A549 (cell line): ENCODE data around the gene PHF23. TPM values are rescaled to one million over a fixed set of nuclear protein-coding genes. Genes with fewer than 3 reads are reported as not detected.

Experiments used
- ATAC-seq, 2 experiments: fragments of 200-7000 bp in 1 of 2; fragments of >200 bp in 1 of 2; cut with Nextera tagmentation in 1 of 2; cut with Tn5 transposase in 1 of 2; 3 replicates each; pipeline versions ENCODE4 v1.8.0 to v1.9.1; 2018 to 2020; ENCODE audit warnings: mild to moderate bottlenecking in 1 of 2, moderate library complexity in 1 of 2
- CTCF ChIA-PET: fragments of 300-600 bp; sonication (Branson Sonifier 250); formaldehyde crosslinking; extraction: SDS; loops from one replicate; lab custom pipeline; 2021; ENCODE audit warnings: antibody characterized with exemption, inconsistent platforms; lab: Yijun Ruan, JAX
- POLR2A ChIA-PET: fragments of 350-600 bp; formaldehyde crosslinking; extraction: SDS; loops from one replicate; lab custom pipeline; 2021; ENCODE audit warnings: antibody characterized with exemption, inconsistent platforms; lab: Yijun Ruan, JAX
- DNase-seq, 2 experiments: peaks; one replicate each; pipeline versions ENCODE4 v3.0.0 to v3.0.0-alpha.2; 2011 to 2016; ENCODE audit warnings: low read depth in 1 of 2, low spot score in 1 of 2
- FAIRE-seq: peaks from 2 replicates; lab custom pipeline; 2011; peaks lifted over from hg19 to GRCh38; lab: Jason Lieb, UNC
- H3K27ac ChIP-seq, 2 experiments: fragments of >200 bp; sonication (Bioruptor Twin); formaldehyde crosslinking; 3 replicates each; pipeline ENCODE4 v1.5.1; 2016 to 2017
- H3K4me1 ChIP-seq: fragments of >200 bp; sonication (Bioruptor Twin); formaldehyde crosslinking; 3 replicates; pipeline ENCODE4 v1.6.1; 2016
- H3K4me2 ChIP-seq: fragments of >200 bp; sonication (Bioruptor Twin); formaldehyde crosslinking; 3 replicates; pipeline ENCODE4 v1.6.1; 2016
- H3K4me3 ChIP-seq: fragments of >200 bp; sonication (Bioruptor Twin); formaldehyde crosslinking; 3 replicates; pipeline ENCODE4 v1.5.1; 2016
- H3K9me3 ChIP-seq: fragments of >200 bp; sonication (Bioruptor Twin); formaldehyde crosslinking; 3 replicates; pipeline ENCODE4 v1.6.1; 2016
- BHLHE40 ChIP-seq: IDR thresholded peaks from 2 replicates; pipeline ENCODE4 v1.6.1; 2012; ENCODE audit warnings: low read depth, low read length, inconsistent platforms
- CBX2 ChIP-seq: fragments of 200-600 bp; sonication (generic); IDR thresholded peaks from 2 replicates; pipeline ENCODE4 v1.6.1; 2016; ENCODE audit warnings: low read depth, mild to moderate bottlenecking, borderline replicate concordance
- CHD2 ChIP-seq: fragments of 150-350 bp; IDR thresholded peaks from 2 replicates; pipeline ENCODE4 v1.6.1; 2014; ENCODE audit warnings: low read length; ENCODE audit not compliant: partially characterized antibody
- CHD4 ChIP-seq: fragments of 200-600 bp; sonication (generic); IDR thresholded peaks from 2 replicates; pipeline ENCODE4 v1.6.1; 2016; ENCODE audit warnings: antibody characterized with exemption, mild to moderate bottlenecking, borderline replicate concordance
- EHMT2 ChIP-seq: fragments of 200-600 bp; sonication (generic); IDR thresholded peaks from 2 replicates; pipeline ENCODE4 v1.6.1; 2016; ENCODE audit warnings: antibody characterized with exemption, low read depth, mild to moderate bottlenecking, moderate library complexity
- FOSL2 ChIP-seq, 2 experiments: fragments of 450-650 bp in 1 of 2; fragments of >200 bp in 1 of 2; sonication (Bioruptor Twin) in 1 of 2; formaldehyde crosslinking; IDR thresholded peaks; 2 replicates each; pipeline versions ENCODE4 v1.5.0 to v1.6.1; 2016 to 2020; ENCODE audit warnings: mild to moderate bottlenecking in 1 of 2, moderate library complexity in 1 of 2
- FOXS1 ChIP-seq: fragments of 250-450 bp; sonication (Bioruptor Pico); IDR thresholded peaks from 2 replicates; pipeline ENCODE4 v1.5.0; 2020; ENCODE audit warnings: mild to moderate bottlenecking, moderate library complexity
- GATA3 ChIP-seq: IDR thresholded peaks from 2 replicates; pipeline ENCODE4 v1.6.1; 2012; ENCODE audit warnings: borderline replicate concordance
- HOXA7 ChIP-seq: fragments of 250-450 bp; sonication (Bioruptor Pico); IDR thresholded peaks from 2 replicates; pipeline ENCODE4 v1.5.0; 2020; ENCODE audit warnings: mild to moderate bottlenecking, moderate library complexity
- HOXB13 ChIP-seq: fragments of 250-450 bp; sonication (Bioruptor Pico); IDR thresholded peaks from 2 replicates; pipeline ENCODE4 v1.5.0; 2020; ENCODE audit warnings: low read depth, mild to moderate bottlenecking, moderate library complexity
- KDM1A ChIP-seq: fragments of 200-600 bp; sonication (generic); IDR thresholded peaks from 2 replicates; pipeline ENCODE4 v1.6.1; 2016; ENCODE audit warnings: low read depth, mild to moderate bottlenecking
- KDM5A ChIP-seq: fragments of 200-600 bp; sonication (generic); IDR thresholded peaks from 2 replicates; pipeline ENCODE4 v1.6.1; 2016; ENCODE audit warnings: antibody characterized with exemption, mild to moderate bottlenecking
- MAFK ChIP-seq: fragments of 450-650 bp; IDR thresholded peaks from 2 replicates; pipeline ENCODE4 v1.6.1; 2014; ENCODE audit not compliant: partially characterized antibody
- MYC ChIP-seq: IDR thresholded peaks from 2 replicates; pipeline ENCODE4 v1.6.1; 2012; ENCODE audit warnings: mild to moderate bottlenecking, inconsistent platforms, low read length, improper control_type of control experiment, borderline replicate concordance
- RAD21 ChIP-seq, 2 experiments: fragments of >200 bp in 1 of 2; sonication (Bioruptor Twin) in 1 of 2; formaldehyde crosslinking in 1 of 2; IDR thresholded peaks in 1 of 2; conservative IDR thresholded peaks in 1 of 2; 2 replicates in 1 of 2; 3 replicates in 1 of 2; pipeline ENCODE4 v1.6.1; 2012 to 2018; ENCODE audit warnings: inconsistent platforms in 1 of 2
- RARB ChIP-seq: fragments of 250-450 bp; sonication (Bioruptor Pico); IDR thresholded peaks from 2 replicates; pipeline ENCODE4 v1.8.0; 2021; ENCODE audit warnings: mild to moderate bottlenecking, moderate library complexity
- TFCP2L1 ChIP-seq: fragments of 250-450 bp; sonication (Bioruptor Pico); IDR thresholded peaks from 2 replicates; pipeline ENCODE4 v1.5.0; 2021; ENCODE audit warnings: mild to moderate bottlenecking
- WGBS: methylation state at CpG from one replicate; pipeline ENCODE4 v1.1.6; 2017; ENCODE audit errors: missing lambda C conversion rate; 5-methylcytosine and 5-hydroxymethylcytosine counted together
- polyA plus RNA-seq, 4 experiments: library from polyadenylated mRNA; depleted of rRNA in 3 of 4; stranded (reverse); fragments of >200 nt; fragmentation: RNase III in 1 of 4; extraction: RNeasy Plus Mini Kit Qiagen cat#74134 plus additional on column Dnase treatment in 1 of 4; gene quantifications; 2 replicates in 3 of 4; 3 replicates in 1 of 4; pipeline ENCODE4 v1.2.3, GENCODE V29; 2011 to 2017
- small RNA-seq, 6 experiments: library from RNA; depleted of rRNA; stranded (forward); fragments of <200 nt; gene quantifications; one replicate each; pipeline ENCODE3, GENCODE V24; 2012
- TF ChIP-seq, protein P1 (sequence below): fragments of 250-450 bp; sonication (Bioruptor Pico); IDR thresholded peaks from 2 replicates; pipeline ENCODE4 v1.5.0; 2021; ENCODE audit warnings: mild to moderate bottlenecking, moderate library complexity, borderline replicate concordance
- TF ChIP-seq, protein P2 (sequence below): fragments of >200 bp; sonication (Bioruptor Twin); formaldehyde crosslinking; IDR thresholded peaks from 3 replicates; pipeline ENCODE4 v1.5.1; 2016
- TF ChIP-seq, protein P3 (sequence below): fragments of 450-650 bp; IDR thresholded peaks from 2 replicates; pipeline ENCODE4 v1.6.1; 2014; ENCODE audit warnings: antibody characterized with exemption

PHF23 gene
- polyA plus RNA-seq, 2 of the 4 experiments (the other 2 are of a cell fraction): 52.1 to 80.2 TPM

DNA sequence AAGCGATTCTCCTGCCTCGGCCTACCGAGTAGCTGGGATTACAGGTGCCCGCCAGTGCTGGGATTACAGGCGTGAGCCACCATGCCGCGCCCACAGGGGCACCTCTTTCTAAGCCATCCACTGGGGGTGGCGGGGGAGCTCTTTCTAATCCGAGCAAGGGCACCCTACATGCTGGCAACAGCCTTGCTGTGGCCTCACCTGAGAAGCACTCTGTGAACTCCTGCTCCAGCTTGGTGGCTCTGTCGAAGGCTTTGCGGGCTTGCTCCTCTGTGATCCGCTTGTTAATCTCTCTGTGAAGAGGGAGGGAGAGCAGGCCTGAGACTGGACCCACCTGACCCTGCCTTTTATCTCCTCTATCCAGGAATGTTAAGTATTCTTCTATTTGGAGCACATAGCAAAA is 48.2 kb downstream of the PHF23 start (continued):
- TF ChIP-seq, protein P1, sequence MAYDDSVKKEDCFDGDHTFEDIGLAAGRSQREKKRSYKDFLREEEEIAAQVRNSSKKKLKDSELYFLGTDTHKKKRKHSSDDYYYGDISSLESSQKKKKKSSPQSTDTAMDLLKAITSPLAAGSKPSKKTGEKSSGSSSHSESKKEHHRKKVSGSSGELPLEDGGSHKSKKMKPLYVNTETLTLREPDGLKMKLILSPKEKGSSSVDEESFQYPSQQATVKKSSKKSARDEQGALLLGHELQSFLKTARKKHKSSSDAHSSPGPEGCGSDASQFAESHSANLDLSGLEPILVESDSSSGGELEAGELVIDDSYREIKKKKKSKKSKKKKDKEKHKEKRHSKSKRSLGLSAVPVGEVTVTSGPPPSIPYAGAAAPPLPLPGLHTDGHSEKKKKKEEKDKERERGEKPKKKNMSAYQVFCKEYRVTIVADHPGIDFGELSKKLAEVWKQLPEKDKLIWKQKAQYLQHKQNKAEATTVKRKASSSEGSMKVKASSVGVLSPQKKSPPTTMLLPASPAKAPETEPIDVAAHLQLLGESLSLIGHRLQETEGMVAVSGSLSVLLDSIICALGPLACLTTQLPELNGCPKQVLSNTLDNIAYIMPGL (CRISPR knock-in tag): no peak
- TF ChIP-seq KDM5A (no peak), GATA3 (no peak), EHMT2 (no peak), FOXS1 (CRISPR knock-in tag) (no peak)

DNA sequence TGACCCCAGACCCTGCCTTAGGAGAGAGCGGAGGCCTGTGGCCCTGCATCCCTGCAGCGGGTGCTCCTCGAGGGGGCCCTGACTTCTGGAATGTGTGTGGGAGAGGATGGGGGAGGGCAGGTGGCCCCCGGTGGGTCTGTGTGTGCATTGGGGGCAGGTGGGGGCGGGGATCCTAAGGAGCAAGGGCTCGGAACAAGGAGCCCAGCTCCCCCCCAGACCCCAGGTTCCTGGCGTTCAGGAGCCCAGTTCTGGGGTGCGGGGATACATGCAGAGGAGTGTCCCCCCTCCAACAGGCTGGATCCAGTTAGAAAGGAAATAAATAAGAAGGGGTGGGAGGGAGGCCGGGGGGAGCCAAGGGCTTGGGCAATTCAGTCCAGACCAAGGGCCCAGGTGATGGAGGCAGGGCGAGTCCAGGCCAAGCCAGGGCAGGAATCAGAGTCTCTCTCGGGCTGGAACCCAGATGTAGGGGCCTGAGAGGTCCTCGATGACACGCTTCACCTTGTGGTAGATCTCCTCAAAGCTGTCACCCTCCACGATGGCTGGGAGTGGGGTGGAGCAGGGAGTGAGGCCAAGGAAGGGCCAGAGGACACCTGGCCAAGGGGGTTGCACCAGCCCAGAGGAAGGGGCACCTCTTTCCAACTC is 48.9 kb downstream of the PHF23 start:
- no peak overlapping the region for H3K27ac ChIP-seq
- DNase-seq (no peak), ATAC-seq (no peak), FAIRE-seq (no peak)
- H3K9me3 ChIP-seq: no peaks in the 10 kb centered on the region
- WGBS: 88% methylated on average over 12 of the region's 14 CpGs
- H3K4me1 ChIP-seq: no peaks in the 10 kb centered on the region
- no peak overlapping the region for H3K4me3 ChIP-seq
- H3K4me2 ChIP-seq: no peak overlapping the region
- CTCF ChIA-PET: interaction anchor here (0.6 to 1.5 kb wide), 5 partner anchors 11 to 145 kb away, joined by 3 to 17 read pairs (median 4); partner anchors contain the start of gene SLC16A11
- POLR2A ChIA-PET: no interaction called here
- no peak for TF ChIP-seq KDM1A
- TF ChIP-seq RAD21 (conservative IDR thresholded peaks at IDR 0.05 in 1 of 2, IDR thresholded peaks at IDR 0.05 in 1 of 2): no peak
- no peak for TF ChIP-seq RARB (CRISPR knock-in tag)
- no peak for TF ChIP-seq FOSL2 (IDR thresholded peaks at IDR 0.05)
- TF ChIP-seq FOSL2 (CRISPR knock-in tag; IDR thresholded peaks at IDR 0.05): no peak
- TF ChIP-seq, protein P2, sequence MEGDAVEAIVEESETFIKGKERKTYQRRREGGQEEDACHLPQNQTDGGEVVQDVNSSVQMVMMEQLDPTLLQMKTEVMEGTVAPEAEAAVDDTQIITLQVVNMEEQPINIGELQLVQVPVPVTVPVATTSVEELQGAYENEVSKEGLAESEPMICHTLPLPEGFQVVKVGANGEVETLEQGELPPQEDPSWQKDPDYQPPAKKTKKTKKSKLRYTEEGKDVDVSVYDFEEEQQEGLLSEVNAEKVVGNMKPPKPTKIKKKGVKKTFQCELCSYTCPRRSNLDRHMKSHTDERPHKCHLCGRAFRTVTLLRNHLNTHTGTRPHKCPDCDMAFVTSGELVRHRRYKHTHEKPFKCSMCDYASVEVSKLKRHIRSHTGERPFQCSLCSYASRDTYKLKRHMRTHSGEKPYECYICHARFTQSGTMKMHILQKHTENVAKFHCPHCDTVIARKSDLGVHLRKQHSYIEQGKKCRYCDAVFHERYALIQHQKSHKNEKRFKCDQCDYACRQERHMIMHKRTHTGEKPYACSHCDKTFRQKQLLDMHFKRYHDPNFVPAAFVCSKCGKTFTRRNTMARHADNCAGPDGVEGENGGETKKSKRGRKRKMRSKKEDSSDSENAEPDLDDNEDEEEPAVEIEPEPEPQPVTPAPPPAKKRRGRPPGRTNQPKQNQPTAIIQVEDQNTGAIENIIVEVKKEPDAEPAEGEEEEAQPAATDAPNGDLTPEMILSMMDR: no peak
- TF ChIP-seq HOXA7 (CRISPR knock-in tag): no peak
- no peak for TF ChIP-seq EHMT2
- no peak for TF ChIP-seq KDM5A
- no peak for TF ChIP-seq GATA3
- TF ChIP-seq, protein P3, sequence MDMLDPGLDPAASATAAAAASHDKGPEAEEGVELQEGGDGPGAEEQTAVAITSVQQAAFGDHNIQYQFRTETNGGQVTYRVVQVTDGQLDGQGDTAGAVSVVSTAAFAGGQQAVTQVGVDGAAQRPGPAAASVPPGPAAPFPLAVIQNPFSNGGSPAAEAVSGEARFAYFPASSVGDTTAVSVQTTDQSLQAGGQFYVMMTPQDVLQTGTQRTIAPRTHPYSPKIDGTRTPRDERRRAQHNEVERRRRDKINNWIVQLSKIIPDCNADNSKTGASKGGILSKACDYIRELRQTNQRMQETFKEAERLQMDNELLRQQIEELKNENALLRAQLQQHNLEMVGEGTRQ: no peak
- no peak for TF ChIP-seq HOXB13 (CRISPR knock-in tag)
- no peak for TF ChIP-seq TFCP2L1
- no peak for TF ChIP-seq BHLHE40
- TF ChIP-seq, all 56 proteins: peak for 0

DNA sequence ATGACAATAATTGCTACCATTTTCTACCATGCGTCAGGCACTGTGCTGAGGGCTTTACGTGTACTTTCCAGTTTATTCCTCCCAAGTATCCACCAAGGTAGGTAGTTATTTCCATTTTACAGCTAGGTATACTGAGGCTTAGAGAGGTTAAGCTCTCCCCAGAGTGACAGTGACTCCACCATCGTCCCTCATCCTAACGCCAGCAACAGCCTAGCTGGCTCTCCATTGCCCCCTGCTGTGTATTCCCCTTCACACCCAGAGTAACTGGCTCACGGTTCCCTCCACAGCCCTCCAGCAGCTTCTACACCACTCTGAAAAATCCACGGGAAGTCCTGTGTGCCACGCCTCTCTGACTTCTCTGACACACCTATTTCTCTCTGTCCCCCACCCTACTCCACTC is 53.0 kb downstream of the PHF23 start:
- Histone ChIP-seq H3K27ac (no peak overlapping the region), H3K4me2 (no peak overlapping the region), H3K4me1 (peaks cover 11% of the 10 kb centered on the region), H3K4me3 (no peak overlapping the region), H3K9me3 (no peaks in the 10 kb centered on the region)
- WGBS: 71% methylated on average over 7 of the region's 7 CpGs
- DNase-seq: peak; percentile 37 to 53
- ChIA-PET POLR2A (no interaction called here), CTCF (interaction anchor here (2.6 to 10.7 kb wide), 3 partner anchors 9 to 139 kb away, joined by 8 to 314 read pairs (median 50); partner anchors contain the start of gene SLC16A11)
- TF ChIP-seq CHD2 (no peak), RARB (CRISPR knock-in tag) (no peak), GATA3 (no peak), KDM1A (peak; percentile 77; the same call in 1 of the 2 replicates), CHD4 (no peak), MYC (no peak), MAFK (no peak), CBX2 (no peak)
- peak; percentile 46 to 63; a peak in 4 of 6 replicates for ATAC-seq
- no peak for FAIRE-seq

Small RNAs within 50 kb of the gene (small RNA-seq; reads per million reads assigned to genes)
- gene AC120057.4 (0 reads per million in 6 experiments), gene MIR324 (33.4 to 4,513 (median 3,561) reads per million in 6 experiments), gene RF00019 (0 reads per million in 6 experiments)

Other genes starting within 250 kb of the PHF23 start
Only the 30 nearest of the 36 such genes appear.
- 6.2 and 8.0 TPM in 2 replicates for gene SLC16A13, start 203.4 kb downstream of the PHF23 start, polyA plus RNA-seq (2011; rRNA removed)
- gene SLC16A13, start 203.4 kb downstream of the PHF23 start, polyA plus RNA-seq (2017; fragmentation: RNase III; extraction: RNeasy Plus Mini Kit Qiagen cat#74134 plus additional on column Dnase treatment): 6.2 to 10.9 TPM (median 10.4 TPM) in 3 replicates
- gene SLC16A11, start 195.4 kb downstream of the PHF23 start, polyA plus RNA-seq (2011; rRNA removed): not detected in 2 replicates
- gene SLC16A11, start 195.4 kb downstream of the PHF23 start, polyA plus RNA-seq (2017; fragmentation: RNase III; extraction: RNeasy Plus Mini Kit Qiagen cat#74134 plus additional on column Dnase treatment): not detected in 3 replicates
- gene CLEC10A, start 159.2 kb downstream of the PHF23 start, polyA plus RNA-seq (2011; rRNA removed): not detected in 2 replicates
- gene CLEC10A, start 159.2 kb downstream of the PHF23 start, polyA plus RNA-seq (2017; fragmentation: RNase III; extraction: RNeasy Plus Mini Kit Qiagen cat#74134 plus additional on column Dnase treatment): not detected in 3 replicates
- 0.25 and 0.34 TPM in 2 replicates for gene ASGR2, start 124.6 kb downstream of the PHF23 start, polyA plus RNA-seq (2011; rRNA removed)
- gene ASGR2, start 124.6 kb downstream of the PHF23 start, polyA plus RNA-seq (2017; fragmentation: RNase III; extraction: RNeasy Plus Mini Kit Qiagen cat#74134 plus additional on column Dnase treatment): 0.06 TPM in 1 of 3 replicates, not detected in the others
- 2.6 and 3.4 TPM in 2 replicates for gene ASGR1, start 60.1 kb downstream of the PHF23 start, polyA plus RNA-seq (2011; rRNA removed)
- gene ASGR1, start 60.1 kb downstream of the PHF23 start, polyA plus RNA-seq (2017; fragmentation: RNase III; extraction: RNeasy Plus Mini Kit Qiagen cat#74134 plus additional on column Dnase treatment): 1.0 to 1.6 TPM (median 1.6 TPM) in 3 replicates
- 8.3 and 9.2 TPM in 2 replicates for gene DLG4, start 19.6 kb downstream of the PHF23 start, polyA plus RNA-seq (2011; rRNA removed)
- 16.1 to 22.6 TPM (median 21.3 TPM) in 3 replicates for gene DLG4, start 19.6 kb downstream of the PHF23 start, polyA plus RNA-seq (2017; fragmentation: RNase III; extraction: RNeasy Plus Mini Kit Qiagen cat#74134 plus additional on column Dnase treatment)
- gene ACADVL, start 19.5 kb downstream of the PHF23 start, polyA plus RNA-seq (2011; rRNA removed): 238 and 288 TPM in 2 replicates
- 392 to 429 TPM (median 425 TPM) in 3 replicates for gene ACADVL, start 19.5 kb downstream of the PHF23 start, polyA plus RNA-seq (2017; fragmentation: RNase III; extraction: RNeasy Plus Mini Kit Qiagen cat#74134 plus additional on column Dnase treatment)
- gene DVL2, start 4.9 kb downstream of the PHF23 start, polyA plus RNA-seq (2011; rRNA removed): 5.7 and 9.6 TPM in 2 replicates
- gene DVL2, start 4.9 kb downstream of the PHF23 start, polyA plus RNA-seq (2017; fragmentation: RNase III; extraction: RNeasy Plus Mini Kit Qiagen cat#74134 plus additional on column Dnase treatment): 30.7 to 40.4 TPM (median 37.7 TPM) in 3 replicates
- gene GABARAP, start 3.0 kb upstream of the PHF23 start, polyA plus RNA-seq (2011; rRNA removed): 399 and 502 TPM in 2 replicates
- gene GABARAP, start 3.0 kb upstream of the PHF23 start, polyA plus RNA-seq (2017; fragmentation: RNase III; extraction: RNeasy Plus Mini Kit Qiagen cat#74134 plus additional on column Dnase treatment): 431 to 510 TPM (median 504 TPM) in 3 replicates
- 161 and 251 TPM in 2 replicates for gene CTDNEP1, start 12.3 kb upstream of the PHF23 start, polyA plus RNA-seq (2011; rRNA removed)
- 145 to 151 TPM (median 147 TPM) in 3 replicates for gene CTDNEP1, start 12.3 kb upstream of the PHF23 start, polyA plus RNA-seq (2017; fragmentation: RNase III; extraction: RNeasy Plus Mini Kit Qiagen cat#74134 plus additional on column Dnase treatment)
- 114 and 133 TPM in 2 replicates for gene ELP5, start 12.8 kb upstream of the PHF23 start, polyA plus RNA-seq (2011; rRNA removed)
- 89.2 to 97.3 TPM (median 92.1 TPM) in 3 replicates for gene ELP5, start 12.8 kb upstream of the PHF23 start, polyA plus RNA-seq (2017; fragmentation: RNase III; extraction: RNeasy Plus Mini Kit Qiagen cat#74134 plus additional on column Dnase treatment)
- gene CLDN7, start 23.0 kb upstream of the PHF23 start, polyA plus RNA-seq (2011; rRNA removed): 4.2 and 4.6 TPM in 2 replicates
- gene CLDN7, start 23.0 kb upstream of the PHF23 start, polyA plus RNA-seq (2017; fragmentation: RNase III; extraction: RNeasy Plus Mini Kit Qiagen cat#74134 plus additional on column Dnase treatment): 0.59 to 0.97 TPM (median 0.59 TPM) in 3 replicates
- gene SLC2A4, start 42.3 kb upstream of the PHF23 start, polyA plus RNA-seq (2011; rRNA removed): 0.16 TPM in 2 replicates
- gene SLC2A4, start 42.3 kb upstream of the PHF23 start, polyA plus RNA-seq (2017; fragmentation: RNase III; extraction: RNeasy Plus Mini Kit Qiagen cat#74134 plus additional on column Dnase treatment): 0.17 to 0.18 TPM (median 0.17 TPM) in 3 replicates
- 0.61 and 0.98 TPM in 2 replicates for gene YBX2, start 55.2 kb upstream of the PHF23 start, polyA plus RNA-seq (2011; rRNA removed)
- gene YBX2, start 55.2 kb upstream of the PHF23 start, polyA plus RNA-seq (2017; fragmentation: RNase III; extraction: RNeasy Plus Mini Kit Qiagen cat#74134 plus additional on column Dnase treatment): 0.22 to 0.57 TPM (median 0.36 TPM) in 3 replicates
- 945 and 969 TPM in 2 replicates for gene EIF5A, start 68.2 kb upstream of the PHF23 start, polyA plus RNA-seq (2011; rRNA removed)
- 1,779 to 2,042 TPM (median 1,918 TPM) in 3 replicates for gene EIF5A, start 68.2 kb upstream of the PHF23 start, polyA plus RNA-seq (2017; fragmentation: RNase III; extraction: RNeasy Plus Mini Kit Qiagen cat#74134 plus additional on column Dnase treatment)
- gene GPS2, start 75.9 kb upstream of the PHF23 start, polyA plus RNA-seq (2011; rRNA removed): 48.5 and 61.7 TPM in 2 replicates
- gene GPS2, start 75.9 kb upstream of the PHF23 start, polyA plus RNA-seq (2017; fragmentation: RNase III; extraction: RNeasy Plus Mini Kit Qiagen cat#74134 plus additional on column Dnase treatment): 147 to 171 TPM (median 158 TPM) in 3 replicates
- gene NEURL4, start 89.9 kb upstream of the PHF23 start, polyA plus RNA-seq (2011; rRNA removed): 12.2 and 18.3 TPM in 2 replicates
- gene NEURL4, start 89.9 kb upstream of the PHF23 start, polyA plus RNA-seq (2017; fragmentation: RNase III; extraction: RNeasy Plus Mini Kit Qiagen cat#74134 plus additional on column Dnase treatment): 44.2 to 50.4 TPM (median 47.5 TPM) in 3 replicates
- 0.03 and 0.41 TPM in 2 replicates for gene ACAP1, start 97.1 kb upstream of the PHF23 start, polyA plus RNA-seq (2011; rRNA removed)
- 1.3 to 2.1 TPM (median 1.4 TPM) in 3 replicates for gene ACAP1, start 97.1 kb upstream of the PHF23 start, polyA plus RNA-seq (2017; fragmentation: RNase III; extraction: RNeasy Plus Mini Kit Qiagen cat#74134 plus additional on column Dnase treatment)
- gene KCTD11, start 112.7 kb upstream of the PHF23 start, polyA plus RNA-seq (2011; rRNA removed): 6.1 and 7.0 TPM in 2 replicates
- gene KCTD11, start 112.7 kb upstream of the PHF23 start, polyA plus RNA-seq (2017; fragmentation: RNase III; extraction: RNeasy Plus Mini Kit Qiagen cat#74134 plus additional on column Dnase treatment): 9.6 to 10.7 TPM (median 10.3 TPM) in 3 replicates
- gene TMEM95, start 115.7 kb upstream of the PHF23 start, polyA plus RNA-seq (2011; rRNA removed): not detected in 2 replicates
- not detected in 3 replicates for gene TMEM95, start 115.7 kb upstream of the PHF23 start, polyA plus RNA-seq (2017; fragmentation: RNase III; extraction: RNeasy Plus Mini Kit Qiagen cat#74134 plus additional on column Dnase treatment)
- 1.2 and 1.8 TPM in 2 replicates for gene TNK1, start 141.6 kb upstream of the PHF23 start, polyA plus RNA-seq (2011; rRNA removed)
- 2.1 to 2.4 TPM (median 2.2 TPM) in 3 replicates for gene TNK1, start 141.6 kb upstream of the PHF23 start, polyA plus RNA-seq (2017; fragmentation: RNase III; extraction: RNeasy Plus Mini Kit Qiagen cat#74134 plus additional on column Dnase treatment)
- 11.0 and 13.7 TPM in 2 replicates for gene PLSCR3, start 155.1 kb upstream of the PHF23 start, polyA plus RNA-seq (2011; rRNA removed)
- 27.5 to 33.4 TPM (median 29.6 TPM) in 3 replicates for gene PLSCR3, start 155.1 kb upstream of the PHF23 start, polyA plus RNA-seq (2017; fragmentation: RNase III; extraction: RNeasy Plus Mini Kit Qiagen cat#74134 plus additional on column Dnase treatment)
- gene TMEM256, start 164.6 kb upstream of the PHF23 start, polyA plus RNA-seq (2011; rRNA removed): 127 and 210 TPM in 2 replicates
- gene TMEM256, start 164.6 kb upstream of the PHF23 start, polyA plus RNA-seq (2017; fragmentation: RNase III; extraction: RNeasy Plus Mini Kit Qiagen cat#74134 plus additional on column Dnase treatment): 142 to 166 TPM (median 164 TPM) in 3 replicates
- gene NLGN2, start 168.4 kb upstream of the PHF23 start, polyA plus RNA-seq (2011; rRNA removed): 4.1 and 6.9 TPM in 2 replicates
- gene NLGN2, start 168.4 kb upstream of the PHF23 start, polyA plus RNA-seq (2017; fragmentation: RNase III; extraction: RNeasy Plus Mini Kit Qiagen cat#74134 plus additional on column Dnase treatment): 17.6 to 27.9 TPM (median 27.5 TPM) in 3 replicates
- not detected in 2 replicates for gene SPEM1, start 180.9 kb upstream of the PHF23 start, polyA plus RNA-seq (2011; rRNA removed)
- gene SPEM1, start 180.9 kb upstream of the PHF23 start, polyA plus RNA-seq (2017; fragmentation: RNase III; extraction: RNeasy Plus Mini Kit Qiagen cat#74134 plus additional on column Dnase treatment): 0.09 to 0.13 TPM in 2 of 3 replicates, not detected in the other
- gene SPEM2, start 186.2 kb upstream of the PHF23 start, polyA plus RNA-seq (2011; rRNA removed): not detected in 2 replicates
- gene SPEM2, start 186.2 kb upstream of the PHF23 start, polyA plus RNA-seq (2017; fragmentation: RNase III; extraction: RNeasy Plus Mini Kit Qiagen cat#74134 plus additional on column Dnase treatment): not detected in 3 replicates
- gene SPEM3, start 189.4 kb upstream of the PHF23 start, polyA plus RNA-seq (2011; rRNA removed): not detected in 2 replicates
- gene SPEM3, start 189.4 kb upstream of the PHF23 start, polyA plus RNA-seq (2017; fragmentation: RNase III; extraction: RNeasy Plus Mini Kit Qiagen cat#74134 plus additional on column Dnase treatment): not detected in 3 replicates
- gene TMEM102, start 196.0 kb upstream of the PHF23 start, polyA plus RNA-seq (2011; rRNA removed): 4.4 and 4.9 TPM in 2 replicates
- 6.5 to 8.9 TPM (median 8.1 TPM) in 3 replicates for gene TMEM102, start 196.0 kb upstream of the PHF23 start, polyA plus RNA-seq (2017; fragmentation: RNase III; extraction: RNeasy Plus Mini Kit Qiagen cat#74134 plus additional on column Dnase treatment)
- gene FGF11, start 200.1 kb upstream of the PHF23 start, polyA plus RNA-seq (2011; rRNA removed): 1.4 and 1.9 TPM in 2 replicates
- 1.1 to 1.8 TPM (median 1.5 TPM) in 3 replicates for gene FGF11, start 200.1 kb upstream of the PHF23 start, polyA plus RNA-seq (2017; fragmentation: RNase III; extraction: RNeasy Plus Mini Kit Qiagen cat#74134 plus additional on column Dnase treatment)
- 6.5 and 6.9 TPM in 2 replicates for gene CHRNB1, start 205.6 kb upstream of the PHF23 start, polyA plus RNA-seq (2011; rRNA removed)
- gene CHRNB1, start 205.6 kb upstream of the PHF23 start, polyA plus RNA-seq (2017; fragmentation: RNase III; extraction: RNeasy Plus Mini Kit Qiagen cat#74134 plus additional on column Dnase treatment): 6.2 to 8.4 TPM (median 8.0 TPM) in 3 replicates